Astrocyte (in vitro differentiated cells and primary cell): ENCODE data around the gene ARMH3. TPM values are rescaled to one million over a fixed set of nuclear protein-coding genes. Genes with fewer than 3 reads are reported as not detected.

Experiments
- DNase-seq: peaks from one replicate; pipeline ENCODE4 v3.0.0-alpha.2; 2010; ENCODE audit warnings: low read depth
- FAIRE-seq: peaks from 2 replicates; lab custom pipeline; 2011; peaks lifted over from hg19 to GRCh38; lab: Jason Lieb, UNC
- H2AFZ ChIP-seq: 2 replicates; pipeline ENCODE4 v1.6.0; 2012; ENCODE audit warnings: low read depth, low read length, inconsistent platforms
- H3K27ac ChIP-seq: 2 replicates; pipeline ENCODE4 v1.5.1; 2011; ENCODE audit warnings: low read depth, low read length, inconsistent platforms
- H3K27me3 ChIP-seq: 2 replicates; pipeline ENCODE4 v1.6.0; 2011; ENCODE audit warnings: low read length, inconsistent platforms; ENCODE audit not compliant: insufficient read depth
- H3K36me3 ChIP-seq: 2 replicates; pipeline ENCODE4 v1.5.1; 2011; ENCODE audit warnings: low read length, inconsistent platforms; ENCODE audit not compliant: insufficient read depth
- H3K4me1 ChIP-seq: 2 replicates; pipeline ENCODE4 v1.5.1; 2011; ENCODE audit warnings: low read length, inconsistent platforms; ENCODE audit not compliant: insufficient read depth
- H3K4me2 ChIP-seq: 2 replicates; pipeline ENCODE4 v1.6.0; 2012; ENCODE audit warnings: low read length, inconsistent platforms
- H3K4me3 ChIP-seq: 2 replicates; pipeline ENCODE4 v1.5.1; 2011; ENCODE audit warnings: low read depth, mild to moderate bottlenecking, low read length, inconsistent platforms; ENCODE audit not compliant: insufficient read depth
- H3K79me2 ChIP-seq: 2 replicates; pipeline ENCODE4 v1.6.0; 2012; ENCODE audit warnings: mild to moderate bottlenecking, low read length, inconsistent platforms; ENCODE audit not compliant: insufficient read depth
- H3K9ac ChIP-seq: 2 replicates; pipeline ENCODE4 v1.6.0; 2012; ENCODE audit warnings: mild to moderate bottlenecking, low read length, inconsistent platforms
- H3K9me3 ChIP-seq: 2 replicates; pipeline ENCODE4 v1.5.1; 2012; ENCODE audit warnings: low read depth, mild to moderate bottlenecking, low read length, inconsistent platforms; ENCODE audit not compliant: insufficient read depth
- H4K20me1 ChIP-seq: 2 replicates; pipeline ENCODE4 v1.6.0; 2012; ENCODE audit warnings: low read length, inconsistent platforms; ENCODE audit not compliant: insufficient read depth
- H3K27ac Mint-ChIP-seq: one replicate; pipeline ENCODE4 v1.8.0; 2021; ENCODE audit warnings: mild to moderate bottlenecking, mixed read lengths; ENCODE audit not compliant: unreplicated experiment
- H3K27me3 Mint-ChIP-seq: one replicate; pipeline ENCODE4 v1.8.0; 2021; ENCODE audit warnings: low read depth, mixed read lengths; ENCODE audit not compliant: unreplicated experiment
- H3K36me3 Mint-ChIP-seq: one replicate; pipeline ENCODE4 v1.8.0; 2021; ENCODE audit warnings: low read depth, mixed read lengths; ENCODE audit not compliant: unreplicated experiment
- H3K4me1 Mint-ChIP-seq: one replicate; pipeline ENCODE4 v1.8.0; 2021; ENCODE audit warnings: low read depth, mixed read lengths; ENCODE audit not compliant: unreplicated experiment
- H3K4me3 Mint-ChIP-seq: one replicate; pipeline ENCODE4 v1.8.0; 2021; ENCODE audit warnings: mild to moderate bottlenecking, moderate library complexity, mixed read lengths; ENCODE audit not compliant: unreplicated experiment
- H3K9me3 Mint-ChIP-seq: one replicate; pipeline ENCODE4 v1.8.0; 2021; ENCODE audit warnings: mild to moderate bottlenecking, mixed read lengths; ENCODE audit not compliant: unreplicated experiment
- EZH2 ChIP-seq: IDR thresholded peaks from 2 replicates; pipeline ENCODE4 v1.6.1; 2012; ENCODE audit warnings: mild to moderate bottlenecking, low read length, inconsistent platforms; ENCODE audit not compliant: insufficient read depth
- total RNA-seq: library from RNA; stranded (reverse); gene quantifications from 2 replicates; pipeline ENCODE4 v1.2.1, GENCODE V29; 2021
- TF ChIP-seq, protein P1 (sequence below): IDR thresholded peaks from 2 replicates; pipeline ENCODE4 v1.5.1; 2011; ENCODE audit warnings: low read depth, mild to moderate bottlenecking, inconsistent platforms, low read length, moderate library complexity; ENCODE audit not compliant: insufficient read depth

The ARMH3 gene
- total RNA-seq, 1 donor from 2014 or later = 22.6 TPM

DNA sequence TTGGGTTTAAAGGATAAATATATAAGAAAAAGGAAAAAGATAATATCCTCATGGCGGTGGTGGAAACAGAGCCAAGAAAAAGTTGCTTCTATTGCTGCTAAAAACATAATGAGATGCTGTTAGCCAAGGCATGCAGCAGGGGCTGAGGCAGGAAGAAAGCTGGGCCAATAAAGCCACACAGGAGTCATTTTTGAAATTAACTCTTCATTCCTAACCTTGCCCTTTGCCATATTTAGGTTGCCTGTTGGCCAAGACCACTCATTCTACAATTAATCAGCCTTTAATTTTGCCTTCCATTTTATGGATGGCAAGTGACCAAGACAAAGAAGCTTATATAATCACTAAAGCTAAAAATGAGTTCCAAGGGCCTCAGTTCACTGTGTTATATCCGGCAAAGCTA, 58.2 kb downstream of the ARMH3 start:
- no peak overlapping the region for H3K9ac ChIP-seq
- H3K9me3 ChIP-seq = no peaks in the 10 kb centered on the region
- peaks cover 7% of the 10 kb centered on the region for H3K36me3 ChIP-seq
- H3K4me1 ChIP-seq = peaks cover 10% of the 10 kb centered on the region
- no peak for FAIRE-seq
- no peaks in the 10 kb centered on the region for H3K9me3 Mint-ChIP-seq
- no peak overlapping the region for H3K4me2 ChIP-seq
- peaks cover 16% of the 10 kb centered on the region for H3K4me1 Mint-ChIP-seq
- H3K79me2 ChIP-seq = no peaks in the 10 kb centered on the region
- H3K27me3 ChIP-seq = no peaks in the 10 kb centered on the region
- no peak overlapping the region for H3K27ac ChIP-seq
- H4K20me1 ChIP-seq = no peaks in the 10 kb centered on the region
- TF ChIP-seq, protein P1, sequence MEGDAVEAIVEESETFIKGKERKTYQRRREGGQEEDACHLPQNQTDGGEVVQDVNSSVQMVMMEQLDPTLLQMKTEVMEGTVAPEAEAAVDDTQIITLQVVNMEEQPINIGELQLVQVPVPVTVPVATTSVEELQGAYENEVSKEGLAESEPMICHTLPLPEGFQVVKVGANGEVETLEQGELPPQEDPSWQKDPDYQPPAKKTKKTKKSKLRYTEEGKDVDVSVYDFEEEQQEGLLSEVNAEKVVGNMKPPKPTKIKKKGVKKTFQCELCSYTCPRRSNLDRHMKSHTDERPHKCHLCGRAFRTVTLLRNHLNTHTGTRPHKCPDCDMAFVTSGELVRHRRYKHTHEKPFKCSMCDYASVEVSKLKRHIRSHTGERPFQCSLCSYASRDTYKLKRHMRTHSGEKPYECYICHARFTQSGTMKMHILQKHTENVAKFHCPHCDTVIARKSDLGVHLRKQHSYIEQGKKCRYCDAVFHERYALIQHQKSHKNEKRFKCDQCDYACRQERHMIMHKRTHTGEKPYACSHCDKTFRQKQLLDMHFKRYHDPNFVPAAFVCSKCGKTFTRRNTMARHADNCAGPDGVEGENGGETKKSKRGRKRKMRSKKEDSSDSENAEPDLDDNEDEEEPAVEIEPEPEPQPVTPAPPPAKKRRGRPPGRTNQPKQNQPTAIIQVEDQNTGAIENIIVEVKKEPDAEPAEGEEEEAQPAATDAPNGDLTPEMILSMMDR = no peak
- TF ChIP-seq EZH2 = no peak
- peaks cover 11% of the 10 kb centered on the region for H3K36me3 Mint-ChIP-seq
- no peaks in the 10 kb centered on the region for H3K27me3 Mint-ChIP-seq
- no peak overlapping the region for H2AFZ ChIP-seq
- peak; percentile 54 for DNase-seq
- H3K4me3 ChIP-seq = no peak overlapping the region
- H3K27ac Mint-ChIP-seq = no peak overlapping the region
- no peak overlapping the region for H3K4me3 Mint-ChIP-seq

DNA sequence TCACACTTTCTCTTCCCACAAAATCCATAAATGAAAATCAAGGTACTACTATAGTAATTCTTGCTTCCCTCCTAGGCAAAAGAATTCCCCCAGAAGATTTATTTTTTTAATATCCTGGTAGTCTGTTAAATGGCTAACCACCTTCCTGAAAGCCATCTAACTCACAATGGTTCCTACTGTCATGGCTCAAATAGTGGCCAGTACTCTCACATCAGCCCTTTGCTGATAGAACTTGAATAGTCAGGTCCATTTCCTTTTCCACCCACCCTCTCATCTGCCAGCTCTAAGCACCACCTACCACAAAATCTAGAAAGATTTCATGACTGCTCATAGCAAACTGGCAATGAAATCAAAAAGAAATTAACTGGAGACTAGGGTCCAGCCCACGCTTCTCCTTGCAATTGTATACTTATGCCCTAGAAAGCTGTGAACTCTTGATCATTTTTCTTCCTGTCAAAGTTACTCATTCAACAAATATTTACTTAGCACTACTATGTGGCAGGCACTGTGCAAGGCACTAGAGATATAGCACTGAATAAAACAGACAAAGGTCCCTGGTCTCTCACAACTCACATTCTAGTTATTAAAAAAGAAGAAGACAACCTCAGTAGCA, 60.4 kb downstream of the ARMH3 start:
- peaks cover 12% of the 10 kb centered on the region for H3K36me3 ChIP-seq
- no peaks in the 10 kb centered on the region for H3K9me3 Mint-ChIP-seq
- no peak overlapping the region for H3K9ac ChIP-seq
- no peak overlapping the region for H3K27ac Mint-ChIP-seq
- FAIRE-seq (no peak), DNase-seq (peak; percentile 78)
- H3K27ac ChIP-seq = no peak overlapping the region
- H3K4me3 ChIP-seq = no peak overlapping the region
- TF ChIP-seq, protein P1 = no peak
- no peak for TF ChIP-seq EZH2
- H3K9me3 ChIP-seq = no peaks in the 10 kb centered on the region
- no peaks in the 10 kb centered on the region for H3K27me3 Mint-ChIP-seq
- H3K79me2 ChIP-seq = no peaks in the 10 kb centered on the region
- H3K4me1 Mint-ChIP-seq = peaks cover 11% of the 10 kb centered on the region
- H3K4me1 ChIP-seq = peaks cover 10% of the 10 kb centered on the region
- no peak overlapping the region for H2AFZ ChIP-seq
- no peak overlapping the region for H3K4me3 Mint-ChIP-seq
- peaks cover 11% of the 10 kb centered on the region for H3K36me3 Mint-ChIP-seq
- no peaks in the 10 kb centered on the region for H4K20me1 ChIP-seq
- H3K27me3 ChIP-seq = no peaks in the 10 kb centered on the region
- peak overlapping the region; percentile 47 for H3K4me2 ChIP-seq

DNA sequence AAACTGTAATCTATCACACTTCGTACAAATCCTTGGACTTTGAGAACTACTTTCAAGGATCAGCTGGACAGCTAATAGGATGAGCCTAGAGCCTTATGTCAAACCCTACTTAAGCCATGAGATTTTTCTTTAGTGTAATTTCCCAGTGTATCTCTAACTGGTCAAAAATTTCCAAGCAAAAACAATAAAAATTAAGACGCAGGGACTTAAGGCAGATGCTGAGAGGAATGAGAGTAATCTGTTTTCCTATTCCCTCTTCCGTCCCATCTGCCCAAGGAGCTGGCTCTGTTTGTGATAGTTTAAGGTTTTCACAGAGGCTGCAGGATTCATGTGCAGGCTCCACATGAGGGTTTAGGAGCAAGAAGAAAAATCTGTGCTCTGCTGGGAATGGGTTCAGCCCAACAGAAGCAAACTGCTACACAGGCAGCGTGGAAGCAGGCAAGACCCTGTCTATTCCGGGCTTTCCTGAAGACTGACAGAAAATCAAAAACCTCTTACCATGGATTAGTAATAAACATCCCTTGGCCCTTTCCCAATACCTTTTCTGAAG, 62.2 kb downstream of the ARMH3 start:
- no peaks in the 10 kb centered on the region for H3K9me3 Mint-ChIP-seq
- no peak for FAIRE-seq

More for the DNA sequence above, 62.2 kb downstream of the ARMH3 start:
- H3K4me1 ChIP-seq = peaks cover 10% of the 10 kb centered on the region
- no peak overlapping the region for H3K27ac ChIP-seq
- no peaks in the 10 kb centered on the region for H3K9me3 ChIP-seq
- H3K4me2 ChIP-seq = no peak overlapping the region
- no peaks in the 10 kb centered on the region for H4K20me1 ChIP-seq
- H3K27me3 Mint-ChIP-seq = no peaks in the 10 kb centered on the region
- H3K4me3 ChIP-seq = no peak overlapping the region
- TF ChIP-seq EZH2 = no peak
- TF ChIP-seq, protein P1 = no peak
- peaks cover 18% of the 10 kb centered on the region for H3K36me3 ChIP-seq
- no peak overlapping the region for H3K4me3 Mint-ChIP-seq
- no peaks in the 10 kb centered on the region for H3K79me2 ChIP-seq
- DNase-seq = no peak
- H3K4me1 Mint-ChIP-seq = peaks cover 11% of the 10 kb centered on the region
- no peak overlapping the region for H3K9ac ChIP-seq
- H3K27me3 ChIP-seq = no peaks in the 10 kb centered on the region
- H2AFZ ChIP-seq = no peak overlapping the region
- peaks cover 15% of the 10 kb centered on the region for H3K36me3 Mint-ChIP-seq
- H3K27ac Mint-ChIP-seq = no peak overlapping the region
